Measurements from ENCODE around the gene AGAP1.

GRCh38 chr2:236165842-236166795 lies 672.3 kb downstream of the AGAP1 start:
- TF ChIP-seq CTCF (IDR thresholded peaks at IDR 0.05) (no peak), POLR2A (IDR thresholded peaks at IDR 0.05) (no peak)

All from uterus (tissue), 2 donors.